Gastrocnemius medialis (tissue), 4 donors: Measurements from ENCODE around the gene BSDC1.

Source experiments
- POLR2A ChIP-seq, 2 donors: fragments of 450-650 bp; IDR thresholded peaks; one replicate each; pipeline ENCODE4 v1.6.1; 2017; ENCODE audit warnings: antibody characterized with exemption in 2 of 2, mild to moderate bottlenecking in 2 of 2, moderate library complexity in 2 of 2
- TF ChIP-seq, protein P1 (sequence below), 5 experiments: fragments of 450-650 bp in 3 of 5; fragments of 200-600 bp in 2 of 5; sonication (generic) in 2 of 5; IDR thresholded peaks in 4 of 5; conservative IDR thresholded peaks in 1 of 5; 1 replicate in 4 of 5; 2 replicates in 1 of 5; pipeline ENCODE4 v1.5.1; 2016 to 2019; ENCODE audit warnings: antibody characterized with exemption in 5 of 5, mild to moderate bottlenecking in 3 of 5, moderate library complexity in 3 of 5

- TF ChIP-seq, protein P1, sequence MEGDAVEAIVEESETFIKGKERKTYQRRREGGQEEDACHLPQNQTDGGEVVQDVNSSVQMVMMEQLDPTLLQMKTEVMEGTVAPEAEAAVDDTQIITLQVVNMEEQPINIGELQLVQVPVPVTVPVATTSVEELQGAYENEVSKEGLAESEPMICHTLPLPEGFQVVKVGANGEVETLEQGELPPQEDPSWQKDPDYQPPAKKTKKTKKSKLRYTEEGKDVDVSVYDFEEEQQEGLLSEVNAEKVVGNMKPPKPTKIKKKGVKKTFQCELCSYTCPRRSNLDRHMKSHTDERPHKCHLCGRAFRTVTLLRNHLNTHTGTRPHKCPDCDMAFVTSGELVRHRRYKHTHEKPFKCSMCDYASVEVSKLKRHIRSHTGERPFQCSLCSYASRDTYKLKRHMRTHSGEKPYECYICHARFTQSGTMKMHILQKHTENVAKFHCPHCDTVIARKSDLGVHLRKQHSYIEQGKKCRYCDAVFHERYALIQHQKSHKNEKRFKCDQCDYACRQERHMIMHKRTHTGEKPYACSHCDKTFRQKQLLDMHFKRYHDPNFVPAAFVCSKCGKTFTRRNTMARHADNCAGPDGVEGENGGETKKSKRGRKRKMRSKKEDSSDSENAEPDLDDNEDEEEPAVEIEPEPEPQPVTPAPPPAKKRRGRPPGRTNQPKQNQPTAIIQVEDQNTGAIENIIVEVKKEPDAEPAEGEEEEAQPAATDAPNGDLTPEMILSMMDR (IDR thresholded peaks at IDR 0.05 in 4 of 5, conservative IDR thresholded peaks at IDR 0.05 in 1 of 5): no peak
- no peak for TF ChIP-seq POLR2A (IDR thresholded peaks at IDR 0.05)
These were observed 48.9 kb downstream of the BSDC1 start for GRCh38 chr1:32345289-32345827.
